DMS53 (cell line): ENCODE results near the gene SPACA6.

Source experiments
- DNase-seq: peaks from one replicate; lab custom pipeline; 2025; lab: John Stamatoyannopoulos, UW

The SPACA6 gene

GRCh38 chr19:51689751-51690453 is 3.2 kb upstream of the SPACA6 start:
- DNase-seq: no peak

DNA sequence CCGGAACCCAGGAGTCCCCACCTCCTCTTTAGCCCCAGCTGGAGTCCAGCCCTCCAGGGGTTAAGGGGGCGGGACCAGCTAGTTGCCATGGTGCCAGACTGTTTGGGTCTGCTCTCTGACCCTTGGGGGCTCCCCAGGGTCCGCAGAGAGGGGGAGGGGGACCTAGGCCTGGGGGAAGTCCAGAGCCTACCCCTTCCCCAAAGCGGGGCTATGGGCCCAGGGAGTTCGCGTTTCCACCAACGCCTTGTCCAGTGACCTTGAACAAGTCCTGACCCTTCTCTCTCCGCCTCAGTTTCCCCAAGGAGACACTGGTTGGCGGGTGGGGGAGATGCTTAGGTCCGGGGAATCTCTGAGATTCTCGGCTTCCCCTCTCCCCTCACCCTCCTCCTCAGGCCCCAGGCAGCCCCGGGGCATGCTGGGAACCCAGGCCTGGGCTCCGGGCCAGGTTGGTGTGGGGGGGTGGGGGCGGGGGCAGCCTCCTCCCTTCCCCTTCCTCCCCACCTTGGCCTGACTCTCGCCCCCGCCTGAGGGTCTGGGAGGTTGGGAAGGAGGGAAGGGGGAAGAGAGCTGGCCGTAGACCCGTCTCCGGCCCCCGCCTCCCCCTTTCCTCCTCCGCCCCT is 2.6 kb upstream of the SPACA6 start:
- DNase-seq: no peak

- no peak for DNase-seq
Observed at GRCh38 chr19:51691074-51691583, 2.0 kb upstream of the SPACA6 start.

- DNase-seq: no peak
Observed at GRCh38 chr19:51691584-51692428, 1.3 kb upstream of the SPACA6 start.

DNA sequence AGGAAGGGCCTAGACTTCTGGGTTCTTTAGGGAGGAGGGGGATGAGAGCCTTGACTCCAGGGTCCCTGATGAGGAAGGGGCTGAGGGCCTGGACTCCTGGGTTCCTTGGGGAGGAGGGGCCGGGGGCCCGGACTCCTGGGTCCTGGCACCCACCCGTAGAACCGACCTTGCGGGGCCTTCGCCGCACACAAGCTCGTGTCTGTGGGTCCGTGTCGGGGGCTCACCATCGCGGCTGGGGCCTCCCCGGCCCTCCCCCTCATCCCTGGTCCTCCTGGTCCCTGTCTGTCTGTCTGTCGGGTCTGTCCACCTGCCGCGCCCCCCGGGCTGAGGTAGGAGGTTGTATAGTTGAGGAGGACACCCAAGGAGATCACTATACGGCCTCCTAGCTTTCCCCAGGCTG is 662 bp upstream of the SPACA6 start:
- no peak for DNase-seq

GRCh38 chr19:51693819-51694218 is 689 bp downstream of the SPACA6 start:
- DNase-seq: no peak

DNA sequence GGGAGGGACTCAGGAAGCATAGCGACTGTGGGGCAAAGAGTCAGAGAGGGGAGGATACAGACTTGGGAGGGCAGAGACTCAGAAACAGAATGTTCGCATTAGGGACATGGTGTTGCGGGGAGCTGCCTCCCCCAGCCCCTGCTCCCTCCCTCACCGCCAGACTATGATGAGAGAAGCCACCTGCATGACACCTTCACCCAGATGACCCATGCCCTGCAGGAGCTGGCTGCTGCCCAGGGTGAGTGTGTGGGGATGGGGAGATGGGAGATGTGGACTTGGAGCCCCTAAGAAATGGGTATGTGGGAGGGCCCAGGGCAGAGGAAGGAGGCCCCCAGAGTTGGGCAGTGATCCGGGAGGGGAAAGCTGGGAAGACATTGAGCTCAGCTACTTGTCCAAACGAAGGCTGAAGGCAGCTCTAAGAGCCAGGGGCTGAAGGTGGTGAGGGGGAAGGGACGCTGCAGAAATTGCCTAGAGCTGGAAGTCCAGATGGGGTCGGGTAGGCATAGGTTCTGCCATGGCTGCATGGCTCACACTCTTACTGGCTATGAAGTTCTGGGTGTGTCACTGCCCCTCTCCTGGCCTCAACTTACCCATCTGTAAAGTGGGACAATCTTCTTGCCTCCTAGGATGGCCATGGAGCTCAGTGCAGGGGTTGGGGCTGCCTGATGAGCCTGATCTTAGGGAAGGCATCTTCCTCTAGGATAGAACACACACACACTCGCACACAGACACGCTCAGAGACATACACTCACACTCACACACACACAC is 1.4 kb downstream of the SPACA6 start:
- no peak for DNase-seq

- no peak for DNase-seq
Observed at GRCh38 chr19:51695088-51695487, 2.0 kb downstream of the SPACA6 start.

- DNase-seq: no peak
Observed at GRCh38 chr19:51695702-51696315, 2.7 kb downstream of the SPACA6 start.

GRCh38 chr19:51696606-51697005 is 3.5 kb downstream of the SPACA6 start:
- DNase-seq: no peak

DNA sequence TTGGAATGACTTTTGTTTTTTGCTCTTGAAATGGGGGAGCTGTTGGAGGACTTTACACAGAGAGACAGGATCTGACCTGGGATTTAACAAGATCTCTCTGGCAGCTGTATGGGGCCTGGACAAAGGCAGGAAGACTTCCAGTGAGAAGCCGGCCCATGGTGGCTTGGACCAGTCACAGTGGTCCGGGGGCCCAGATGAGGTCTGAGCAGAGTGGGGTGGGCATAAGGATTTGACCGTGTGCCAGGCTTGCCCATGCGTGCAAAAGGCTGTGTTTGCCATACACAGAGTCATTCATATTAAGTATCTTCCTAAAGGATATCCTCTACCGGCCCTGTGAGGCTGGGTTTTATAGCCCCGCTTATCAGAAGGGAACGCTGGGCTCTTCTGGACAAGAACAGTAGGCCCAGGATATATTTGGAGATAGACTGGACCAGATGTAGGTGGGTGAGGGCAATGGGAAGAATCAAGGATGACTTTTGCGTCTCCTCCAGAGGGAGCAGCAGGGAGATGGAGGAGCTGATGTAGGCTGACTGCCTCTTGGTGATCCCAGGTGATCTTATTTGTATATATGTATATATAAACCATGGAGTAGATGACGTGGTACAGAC is 4.1 kb downstream of the SPACA6 start:
- DNase-seq: no peak

GRCh38 chr19:51698296-51698695 is 5.2 kb downstream of the SPACA6 start:
- DNase-seq: no peak

DNA sequence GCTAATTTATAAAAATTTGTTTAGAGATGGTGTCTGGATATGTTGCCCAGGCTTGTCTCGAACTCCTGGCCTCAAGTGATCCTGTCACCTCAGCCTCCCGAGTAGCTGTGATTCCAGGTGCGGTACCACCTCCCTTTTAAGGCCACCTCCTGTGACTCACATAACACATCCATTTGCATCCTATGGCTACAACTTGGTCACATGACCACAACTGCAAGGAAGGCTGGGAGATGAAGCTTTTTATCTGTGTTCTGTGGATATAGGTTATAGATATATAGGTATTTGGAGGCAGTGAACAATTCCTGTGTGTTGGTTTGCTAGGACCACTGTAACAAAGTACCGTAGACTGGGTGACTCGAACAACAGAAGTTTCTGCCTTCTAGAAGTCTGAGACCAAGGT is 6.0 kb downstream of the SPACA6 start:
- DNase-seq: no peak

- no peak for DNase-seq
Observed at GRCh38 chr19:51701468-51702100, 8.5 kb downstream of the SPACA6 start.

DNA sequence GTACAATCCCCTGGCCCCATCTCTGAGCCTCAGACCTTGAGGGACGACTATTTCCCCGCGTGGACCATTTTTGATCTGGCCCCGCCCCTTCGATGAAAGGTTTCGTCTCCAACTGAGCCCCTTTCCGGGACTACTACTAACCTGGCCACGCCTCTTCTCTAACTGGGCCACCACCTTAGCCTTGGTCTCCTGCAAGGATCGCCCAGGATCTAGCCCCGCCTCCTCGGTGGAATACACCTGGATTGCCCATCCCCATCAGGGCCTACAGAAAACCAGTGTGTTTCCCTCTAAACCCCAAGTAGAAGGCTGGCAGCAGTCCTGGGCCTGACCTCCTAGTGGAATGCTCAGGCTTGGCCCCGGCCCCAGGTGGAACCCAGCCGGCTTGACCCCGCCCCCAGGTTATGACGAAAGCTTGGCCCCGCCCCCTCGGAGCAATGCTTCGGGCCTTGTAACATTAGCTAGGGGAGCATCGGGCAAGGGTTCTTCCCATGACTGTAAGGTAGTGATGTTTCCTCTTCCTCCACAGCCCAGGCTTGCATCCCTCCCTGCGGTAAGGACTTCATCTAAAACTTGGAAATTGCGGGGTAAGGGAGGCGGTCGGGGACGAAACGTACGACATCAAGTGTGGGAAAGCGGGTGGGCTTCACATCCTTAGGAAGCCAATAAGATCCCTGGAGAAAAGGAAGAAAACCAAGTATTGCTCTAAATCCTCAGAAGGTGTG is 9.1 kb downstream of the SPACA6 start:
- DNase-seq: no peak

DNA sequence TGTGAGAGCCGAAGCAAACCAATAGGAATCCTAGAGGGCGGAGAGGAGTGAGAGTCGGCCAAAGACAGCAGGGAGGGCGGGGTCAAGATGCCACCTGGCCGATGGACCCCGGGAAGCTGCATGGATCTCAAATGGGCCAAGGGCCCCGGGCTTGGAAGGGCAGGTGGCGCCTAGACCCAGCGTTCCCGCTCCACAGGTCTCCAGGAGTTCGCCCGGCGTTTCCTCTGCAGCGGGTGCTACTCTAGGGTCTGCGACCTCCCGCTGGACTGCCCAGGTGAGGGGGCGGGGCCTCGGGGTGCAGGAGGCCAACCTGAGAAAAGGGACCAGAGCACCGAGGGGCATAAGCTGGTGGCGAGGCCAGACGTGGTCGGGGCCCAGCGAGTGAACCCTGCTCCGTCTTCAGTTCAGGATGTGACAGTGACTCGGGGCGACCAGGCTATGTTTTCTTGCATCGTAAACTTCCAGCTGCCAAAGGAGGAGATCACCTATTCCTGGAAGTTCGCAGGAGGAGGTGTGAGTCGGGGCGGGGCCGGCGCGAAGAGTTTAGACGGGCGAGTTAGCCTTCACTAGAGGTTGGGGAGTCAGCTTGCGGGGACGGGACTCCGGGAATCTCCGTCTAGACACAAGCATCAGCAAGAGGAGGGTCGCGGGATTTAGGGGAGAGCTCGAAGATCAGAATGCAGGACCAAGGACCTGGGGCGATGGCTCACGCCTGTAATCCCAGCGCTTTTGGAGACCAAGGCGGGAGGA is 9.9 kb downstream of the SPACA6 start:
- no peak for DNase-seq

- DNase-seq: no peak
Observed at GRCh38 chr19:51703575-51704515, 10.7 kb downstream of the SPACA6 start.

DNA sequence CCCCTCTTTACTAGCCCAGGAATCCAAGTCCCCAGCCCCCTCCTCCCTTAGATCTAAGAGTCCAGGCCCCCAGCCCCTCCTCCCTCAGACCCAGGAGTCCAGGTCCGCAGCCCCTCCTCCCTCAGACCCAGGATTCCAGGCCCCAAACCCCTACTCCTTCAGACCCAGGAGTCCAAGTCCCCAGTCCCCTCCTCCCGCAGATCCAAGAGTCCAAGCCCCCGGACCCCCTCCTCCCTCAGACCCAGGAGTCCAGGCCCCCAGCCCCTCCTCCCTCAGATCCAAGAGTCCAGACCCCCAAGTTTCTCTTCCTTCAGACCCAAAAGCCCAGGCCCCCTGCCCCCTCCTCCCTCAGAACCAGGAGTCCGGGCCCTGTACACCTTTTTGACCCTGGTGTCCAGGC is 11.5 kb downstream of the SPACA6 start:
- DNase-seq: no peak
